ENCODE data around the gene C9orf50. TPM values are rescaled to one million over a fixed set of nuclear protein-coding genes. Genes with fewer than 3 reads are reported as not detected.
A peak's percentile ranks its signal among the peaks of the same experiment; 100 is the strongest.

The C9orf50 gene
- total RNA-seq, 4 donors from 2014 or later: not detected

GRCh38 chr9:129608561-129609481 is 12.1 kb downstream of the C9orf50 start:
- intact Hi-C loops (cut with DNase I): loop anchor here (5.0 kb wide), 1 partner anchor 437 kb away; no protein-coding TSS in a partner anchor
- Histone ChIP-seq H3K9me3 (no peaks in the 10 kb centered on the region), H3K4me3 (no peak overlapping the region), H3K36me3 (no peaks in the 10 kb centered on the region), H3K27me3 (peaks cover 0 to 11% (median 0%) of the 10 kb centered on the region in 4 donors), H3K27ac (peak overlapping the region; percentile 89 to 94 (median 92)), H3K4me1 (peaks cover 30 to 62% (median 40%) of the 10 kb centered on the region in 3 donors)
- DNase-seq: no peak
- no peak for TF ChIP-seq POLR2A (IDR thresholded peaks at IDR 0.05)
- TF ChIP-seq, protein P1, sequence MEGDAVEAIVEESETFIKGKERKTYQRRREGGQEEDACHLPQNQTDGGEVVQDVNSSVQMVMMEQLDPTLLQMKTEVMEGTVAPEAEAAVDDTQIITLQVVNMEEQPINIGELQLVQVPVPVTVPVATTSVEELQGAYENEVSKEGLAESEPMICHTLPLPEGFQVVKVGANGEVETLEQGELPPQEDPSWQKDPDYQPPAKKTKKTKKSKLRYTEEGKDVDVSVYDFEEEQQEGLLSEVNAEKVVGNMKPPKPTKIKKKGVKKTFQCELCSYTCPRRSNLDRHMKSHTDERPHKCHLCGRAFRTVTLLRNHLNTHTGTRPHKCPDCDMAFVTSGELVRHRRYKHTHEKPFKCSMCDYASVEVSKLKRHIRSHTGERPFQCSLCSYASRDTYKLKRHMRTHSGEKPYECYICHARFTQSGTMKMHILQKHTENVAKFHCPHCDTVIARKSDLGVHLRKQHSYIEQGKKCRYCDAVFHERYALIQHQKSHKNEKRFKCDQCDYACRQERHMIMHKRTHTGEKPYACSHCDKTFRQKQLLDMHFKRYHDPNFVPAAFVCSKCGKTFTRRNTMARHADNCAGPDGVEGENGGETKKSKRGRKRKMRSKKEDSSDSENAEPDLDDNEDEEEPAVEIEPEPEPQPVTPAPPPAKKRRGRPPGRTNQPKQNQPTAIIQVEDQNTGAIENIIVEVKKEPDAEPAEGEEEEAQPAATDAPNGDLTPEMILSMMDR (IDR thresholded peaks at IDR 0.05): no peak
- WGBS, 2 donors: 70 to 90% methylated on average over 7 to 8 of the region's 27 CpGs

GRCh38 chr9:129607027-129607387 is 13.9 kb downstream of the C9orf50 start:
- no peak for DNase-seq
- no peaks in the 10 kb centered on the region for H3K9me3 ChIP-seq
- 39 to 40% methylated on average over 2 to 3 of the region's 6 CpGs for WGBS, 2 donors
- no peaks in the 10 kb centered on the region for H3K27me3 ChIP-seq
- no peaks in the 10 kb centered on the region for H3K36me3 ChIP-seq
- H3K4me1 ChIP-seq: peaks cover 30 to 71% (median 40%) of the 10 kb centered on the region in 3 donors
- H3K4me3 ChIP-seq: no peak overlapping the region
- intact Hi-C loops (cut with DNase I): loop anchor here (5.0 kb wide), 1 partner anchor 435 kb away; no protein-coding TSS in a partner anchor
- no peak for TF ChIP-seq POLR2A (IDR thresholded peaks at IDR 0.05)
- TF ChIP-seq, protein P1 (IDR thresholded peaks at IDR 0.05): no peak
- H3K27ac ChIP-seq: peak overlapping the region; percentile 89 to 94 (median 92)

DNA sequence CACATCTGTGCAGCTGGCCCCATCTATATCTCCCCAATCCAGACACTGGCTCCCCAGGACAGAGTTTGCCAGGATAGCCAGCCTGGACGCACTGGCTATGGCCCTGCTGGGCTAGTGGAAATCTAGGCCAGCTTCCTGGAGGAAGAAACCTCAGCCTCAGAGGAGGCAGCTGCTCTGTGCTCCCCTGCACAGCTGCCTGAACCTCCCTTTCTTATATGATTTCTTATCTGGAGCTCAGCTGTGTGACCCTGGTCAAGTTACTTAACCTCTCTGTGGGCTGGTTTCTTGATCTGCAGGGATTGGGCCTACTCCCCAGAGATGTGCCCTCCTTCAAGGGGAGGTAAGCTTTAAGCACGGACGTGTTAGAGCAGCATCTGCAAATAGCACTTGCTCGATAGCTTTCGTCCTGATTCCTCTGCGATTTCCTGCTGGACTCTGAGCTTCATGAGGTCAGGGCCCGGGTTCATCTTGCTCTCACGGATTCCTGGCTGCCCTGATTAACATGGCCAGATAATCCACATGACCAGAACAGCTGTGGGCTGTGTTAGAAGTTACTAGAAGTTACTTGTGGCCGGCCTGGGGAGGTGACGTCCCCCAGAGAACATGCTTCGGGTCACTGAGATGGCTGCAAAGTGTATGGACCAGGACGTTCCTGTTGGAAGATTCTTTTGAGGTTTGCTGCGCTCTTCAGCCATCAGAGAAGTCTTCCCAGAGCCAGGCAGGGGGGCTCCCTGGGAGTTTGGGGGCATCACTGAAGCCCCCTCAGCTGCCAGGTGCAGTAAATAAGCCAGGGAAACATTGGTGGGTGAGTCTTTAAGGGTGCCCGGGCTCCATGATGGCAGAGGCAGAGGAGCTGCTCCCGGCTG is 14.5 kb downstream of the C9orf50 start:
- Histone ChIP-seq H3K9me3 (no peaks in the 10 kb centered on the region), H3K27ac (peak overlapping the region; percentile 89 to 94 (median 92)), H3K36me3 (no peaks in the 10 kb centered on the region), H3K4me1 (peaks cover 29 to 67% (median 38%) of the 10 kb centered on the region in 3 donors), H3K27me3 (no peaks in the 10 kb centered on the region), H3K4me3 (no peak overlapping the region)
- DNase-seq: no peak
- 52 to 66% methylated on average over 5 to 14 of the region's 15 CpGs for WGBS, 2 donors
- intact Hi-C loops (cut with DNase I): loop anchor here (5.0 kb wide), 1 partner anchor 434 kb away; no protein-coding TSS in a partner anchor
- TF ChIP-seq, protein P1 (IDR thresholded peaks at IDR 0.05): no peak
- no peak for TF ChIP-seq POLR2A (IDR thresholded peaks at IDR 0.05)

GRCh38 chr9:129604766-129605163 is 16.1 kb downstream of the C9orf50 start:
- Histone ChIP-seq H3K27ac (no peak overlapping the region), H3K4me1 (peaks cover 21 to 59% (median 29%) of the 10 kb centered on the region in 3 donors), H3K9me3 (no peaks in the 10 kb centered on the region), H3K27me3 (no peaks in the 10 kb centered on the region), H3K36me3 (no peaks in the 10 kb centered on the region), H3K4me3 (no peak overlapping the region)
- intact Hi-C loops (cut with DNase I): loop anchor here (5.0 kb wide), 1 partner anchor 432 kb away; no protein-coding TSS in a partner anchor
- DNase-seq: no peak
- 55 to 56% methylated on average over 5 to 8 of the region's 8 CpGs for WGBS, 2 donors
- TF ChIP-seq, protein P1 (IDR thresholded peaks at IDR 0.05): no peak
- TF ChIP-seq POLR2A (IDR thresholded peaks at IDR 0.05): no peak
